Colonic mucosa (tissue), 4 donors: ENCODE results near the gene CLTC. TPM values are rescaled to one million over a fixed set of nuclear protein-coding genes. Genes with fewer than 3 reads are reported as not detected.

ENCODE experiments used
- DNase-seq: peaks from one replicate; pipeline ENCODE4 v3.0.0-alpha.2; 2020
- H3K27ac ChIP-seq: fragments of 200-600 bp; one replicate; pipeline ENCODE4 v1.8.0; 2021
- H3K27me3 ChIP-seq: fragments of 200-600 bp; one replicate; pipeline ENCODE4 v1.8.0; 2021
- H3K36me3 ChIP-seq: fragments of 200-600 bp; one replicate; pipeline ENCODE4 v1.8.0; 2021
- H3K4me1 ChIP-seq: fragments of 200-600 bp; one replicate; pipeline ENCODE4 v1.8.0; 2021; ENCODE audit warnings: mild to moderate bottlenecking
- H3K4me3 ChIP-seq: fragments of 200-600 bp; one replicate; pipeline ENCODE4 v1.8.0; 2021
- H3K9ac ChIP-seq, 2 donors: one replicate each; pipeline ENCODE4 v1.7.0; 2013; ENCODE audit warnings: control low read depth in 2 of 2, low read depth in 2 of 2, low read length in 2 of 2
- H3K9me3 ChIP-seq: fragments of 200-600 bp; one replicate; pipeline ENCODE4 v1.8.0; 2021
- intact Hi-C: fragments of 100-400 bp; cut with DNase I; formaldehyde crosslinking; loops from one replicate; pipeline ENCODE4 v1.14.1; 2022
- total RNA-seq, 2 donors: library from RNA; stranded (reverse); fragmentation: NEBNext Ultra II Directional in 1 of 2; extraction: Animal tissue kit (Norgen Biotek cat#: 25700) in 1 of 2; gene quantifications; one replicate each; pipeline ENCODE4 v1.2.1, GENCODE V29; 2021
- TF ChIP-seq, protein P1 (sequence below): fragments of 200-600 bp; IDR thresholded peaks from one replicate; pipeline ENCODE4 v1.8.0; 2022; ENCODE audit warnings: antibody characterized with exemption, mild to moderate bottlenecking
- donor health status: healthy.
- donor health status: DM: no; HTN: no; CAD: no.
- donor health status: DM: no; HTN: no; CAD: no.

The CLTC gene
- total RNA-seq, 2 donors from 2014 or later, result 306 to 328 TPM

DNA sequence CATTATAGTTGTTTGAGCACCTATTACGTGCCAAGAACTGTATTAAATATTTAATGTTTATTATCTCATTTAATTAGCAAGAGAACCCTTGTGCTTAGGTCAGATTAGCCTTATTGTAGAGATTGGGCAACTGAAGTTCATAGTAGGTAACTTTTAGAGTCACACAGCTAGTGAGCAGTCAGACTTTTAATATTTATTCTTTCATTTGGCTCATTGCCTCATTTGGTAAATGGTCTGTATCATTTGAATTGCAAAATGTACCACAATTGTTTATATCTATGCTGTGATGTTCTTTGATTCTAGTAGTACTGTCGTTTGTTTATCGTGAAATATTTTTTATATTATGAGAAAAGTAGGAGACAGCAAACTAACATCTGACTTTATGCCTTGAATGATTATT lies 7.6 kb downstream of the CLTC start:
- Histone ChIP-seq H3K27me3 (no peaks in the 10 kb centered on the region), H3K36me3 (no peaks in the 10 kb centered on the region), H3K4me3 (no peak overlapping the region), H3K4me1 (peaks cover 15% of the 10 kb centered on the region), H3K9me3 (no peaks in the 10 kb centered on the region), H3K27ac (no peak overlapping the region), H3K9ac (no peak overlapping the region)
- intact Hi-C loops, result no loop called here
- DNase-seq, result no peak
- TF ChIP-seq, protein P1, sequence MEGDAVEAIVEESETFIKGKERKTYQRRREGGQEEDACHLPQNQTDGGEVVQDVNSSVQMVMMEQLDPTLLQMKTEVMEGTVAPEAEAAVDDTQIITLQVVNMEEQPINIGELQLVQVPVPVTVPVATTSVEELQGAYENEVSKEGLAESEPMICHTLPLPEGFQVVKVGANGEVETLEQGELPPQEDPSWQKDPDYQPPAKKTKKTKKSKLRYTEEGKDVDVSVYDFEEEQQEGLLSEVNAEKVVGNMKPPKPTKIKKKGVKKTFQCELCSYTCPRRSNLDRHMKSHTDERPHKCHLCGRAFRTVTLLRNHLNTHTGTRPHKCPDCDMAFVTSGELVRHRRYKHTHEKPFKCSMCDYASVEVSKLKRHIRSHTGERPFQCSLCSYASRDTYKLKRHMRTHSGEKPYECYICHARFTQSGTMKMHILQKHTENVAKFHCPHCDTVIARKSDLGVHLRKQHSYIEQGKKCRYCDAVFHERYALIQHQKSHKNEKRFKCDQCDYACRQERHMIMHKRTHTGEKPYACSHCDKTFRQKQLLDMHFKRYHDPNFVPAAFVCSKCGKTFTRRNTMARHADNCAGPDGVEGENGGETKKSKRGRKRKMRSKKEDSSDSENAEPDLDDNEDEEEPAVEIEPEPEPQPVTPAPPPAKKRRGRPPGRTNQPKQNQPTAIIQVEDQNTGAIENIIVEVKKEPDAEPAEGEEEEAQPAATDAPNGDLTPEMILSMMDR, result no peak

DNA sequence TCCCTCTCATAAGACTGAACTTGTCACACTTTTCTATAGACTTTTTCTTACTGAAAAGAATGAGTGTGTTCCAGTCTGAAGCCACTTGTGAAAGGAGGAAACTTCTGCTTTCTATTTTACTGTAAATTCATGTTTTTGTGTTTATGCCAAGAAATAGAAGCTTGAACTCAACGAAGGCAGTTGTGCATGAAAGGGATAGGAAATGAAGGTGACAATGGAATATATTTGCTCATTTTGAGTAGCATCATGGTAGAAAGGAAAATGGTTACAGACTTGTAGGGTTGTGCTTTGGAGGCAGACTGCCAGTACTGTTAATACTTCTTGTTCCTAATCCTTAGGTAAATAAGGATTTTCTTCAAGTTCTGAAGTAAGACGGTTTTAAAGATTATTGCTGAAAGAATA lies 8.1 kb downstream of the CLTC start:
- H3K27me3 ChIP-seq, result no peaks in the 10 kb centered on the region
- no peak overlapping the region for H3K4me3 ChIP-seq
- H3K9ac ChIP-seq, result no peak overlapping the region
- no peaks in the 10 kb centered on the region for H3K9me3 ChIP-seq
- peaks cover 15% of the 10 kb centered on the region for H3K4me1 ChIP-seq
- DNase-seq, result no peak
- intact Hi-C loops, result no loop called here
- H3K27ac ChIP-seq, result peak overlapping the region; percentile 6
- TF ChIP-seq, protein P1, result no peak
- H3K36me3 ChIP-seq, result no peaks in the 10 kb centered on the region

DNA sequence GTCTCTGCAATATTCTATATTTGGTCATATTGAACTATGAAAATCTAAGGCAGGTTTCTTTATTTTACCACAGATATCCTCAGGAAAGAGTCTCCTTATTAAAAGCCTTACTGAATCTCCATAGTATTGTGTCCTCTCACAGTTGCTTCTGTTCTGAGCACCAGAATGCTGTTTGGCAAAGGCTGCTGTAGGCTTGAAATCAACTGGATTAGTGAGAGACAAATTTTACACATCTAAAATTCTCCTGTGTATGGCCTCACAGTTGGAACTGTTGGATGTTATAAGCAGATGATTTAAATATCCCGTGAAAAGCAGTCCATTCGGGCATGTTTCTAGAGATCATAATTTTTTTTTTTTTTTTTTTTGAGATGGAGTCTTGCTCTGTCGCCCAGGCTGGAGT lies 9.5 kb downstream of the CLTC start:
- no peaks in the 10 kb centered on the region for H3K36me3 ChIP-seq
- H3K27me3 ChIP-seq, result no peaks in the 10 kb centered on the region
- intact Hi-C loops, result no loop called here
- no peak overlapping the region for H3K9ac ChIP-seq
- H3K9me3 ChIP-seq, result no peaks in the 10 kb centered on the region
- TF ChIP-seq, protein P1, result no peak
- no peak overlapping the region for H3K27ac ChIP-seq
- H3K4me1 ChIP-seq, result peaks cover 15% of the 10 kb centered on the region
- H3K4me3 ChIP-seq, result no peak overlapping the region
- no peak for DNase-seq

DNA sequence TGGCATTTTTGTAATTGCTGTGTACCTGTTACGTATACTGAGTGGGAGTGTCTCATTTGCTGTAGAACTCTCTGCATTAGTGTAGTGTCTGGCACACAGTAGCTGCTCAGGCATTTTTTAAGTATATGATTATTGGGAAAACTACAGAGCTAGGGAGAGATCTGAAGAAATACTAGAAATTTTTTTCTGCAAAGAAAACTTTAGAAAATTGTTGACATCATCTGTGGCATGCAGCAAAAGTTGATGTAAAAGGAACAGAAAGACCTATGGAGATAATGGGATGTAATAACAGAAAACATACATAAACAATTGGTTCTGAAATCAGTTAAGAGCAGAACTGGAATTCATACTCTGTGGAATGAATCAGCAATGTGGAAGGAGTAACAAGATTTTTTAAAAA lies 11.6 kb downstream of the CLTC start:
- no peak overlapping the region for H3K9ac ChIP-seq
- H3K27me3 ChIP-seq, result no peaks in the 10 kb centered on the region
- intact Hi-C loops, result no loop called here
- no peak overlapping the region for H3K4me3 ChIP-seq
- no peaks in the 10 kb centered on the region for H3K36me3 ChIP-seq
- peaks cover 19% of the 10 kb centered on the region for H3K4me1 ChIP-seq
- no peak overlapping the region for H3K27ac ChIP-seq
- TF ChIP-seq, protein P1, result no peak
- DNase-seq, result no peak
- no peaks in the 10 kb centered on the region for H3K9me3 ChIP-seq

DNA sequence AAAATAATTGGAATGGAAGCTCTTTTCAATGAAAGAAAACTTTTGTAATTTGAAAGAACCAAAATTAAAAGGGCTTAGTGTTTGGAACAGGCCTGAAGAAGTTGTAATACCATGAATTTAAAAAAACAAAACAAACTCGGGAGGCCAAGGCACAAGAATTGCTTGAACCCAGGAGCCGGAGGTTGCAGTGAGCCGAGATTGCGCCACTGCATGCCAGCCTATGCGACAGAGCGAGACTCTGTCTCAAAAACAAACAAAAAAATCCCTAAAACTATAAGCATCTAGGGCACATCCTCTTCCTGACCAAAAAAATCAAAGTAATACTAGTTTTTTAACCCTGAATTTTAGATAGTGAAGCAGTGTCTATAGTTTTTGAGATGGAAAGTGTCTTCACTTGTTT lies 12.7 kb downstream of the CLTC start:
- H3K27ac ChIP-seq, result no peak overlapping the region
- DNase-seq, result no peak
- intact Hi-C loops, result no loop called here
- H3K36me3 ChIP-seq, result no peaks in the 10 kb centered on the region
- no peak overlapping the region for H3K9ac ChIP-seq
- no peaks in the 10 kb centered on the region for H3K27me3 ChIP-seq
- H3K4me3 ChIP-seq, result no peak overlapping the region
- TF ChIP-seq, protein P1, result no peak
- H3K4me1 ChIP-seq, result peaks cover 13% of the 10 kb centered on the region
- no peaks in the 10 kb centered on the region for H3K9me3 ChIP-seq
